Osteoblast (primary cell): Measurements from ENCODE around the gene EGFR. TPM values are rescaled to one million over a fixed set of nuclear protein-coding genes. Genes with fewer than 3 reads are reported as not detected.

Experiments
- DNase-seq: peaks from one replicate; pipeline ENCODE4 v3.0.0; 2011; ENCODE audit warnings: low spot score, mixed read lengths; ENCODE audit not compliant: insufficient read length; ENCODE audit errors: missing footprints
- H2AFZ ChIP-seq: 2 replicates; pipeline ENCODE4 v1.6.0; 2011; ENCODE audit warnings: mild to moderate bottlenecking, low read length
- H3K27ac ChIP-seq: 2 replicates; pipeline ENCODE4 v1.5.1; 2011; ENCODE audit warnings: mild to moderate bottlenecking, low read depth, low read length, moderate library complexity
- H3K27me3 ChIP-seq: 2 replicates; pipeline ENCODE4 v1.6.0; 2012; ENCODE audit warnings: mild to moderate bottlenecking, control low read depth, inconsistent platforms, low read length, moderate library complexity; ENCODE audit not compliant: insufficient read depth
- H3K36me3 ChIP-seq: 2 replicates; pipeline ENCODE4 v1.5.1; 2011; ENCODE audit warnings: mild to moderate bottlenecking, low read length, control low read depth, moderate library complexity; ENCODE audit not compliant: insufficient read depth
- H3K4me1 ChIP-seq: 2 replicates; pipeline ENCODE4 v1.5.1; 2011; ENCODE audit warnings: mild to moderate bottlenecking, low read length, control low read depth, moderate library complexity; ENCODE audit not compliant: insufficient read depth
- H3K4me2 ChIP-seq: 2 replicates; pipeline ENCODE4 v1.6.0; 2011; ENCODE audit warnings: mild to moderate bottlenecking, low read length; ENCODE audit not compliant: insufficient read depth
- H3K4me3 ChIP-seq: fragments of 200-600 bp; sonication (generic); 3 replicates; pipeline ENCODE4 v1.5.1; 2012; ENCODE audit warnings: mild to moderate bottlenecking, low read length, inconsistent platforms; ENCODE audit not compliant: insufficient read depth
- H3K79me2 ChIP-seq: 2 replicates; pipeline ENCODE4 v1.6.0; 2012; ENCODE audit warnings: mild to moderate bottlenecking, low read length, control low read depth, inconsistent platforms; ENCODE audit not compliant: insufficient read depth
- H3K9me3 ChIP-seq: 2 replicates; pipeline ENCODE4 v1.5.1; 2011; ENCODE audit warnings: low read depth, low read length, control low read depth
- H4K20me1 ChIP-seq: 2 replicates; pipeline ENCODE4 v1.6.0; 2012; ENCODE audit warnings: mild to moderate bottlenecking, low read length, control low read depth; ENCODE audit not compliant: insufficient read depth
- total RNA-seq: library from RNA; depleted of rRNA; stranded (reverse); fragments of >200 nt; gene quantifications from 2 replicates; pipeline ENCODE4 v1.2.3, GENCODE V29; 2012
- TF ChIP-seq, protein P1 (sequence below): IDR thresholded peaks from 2 replicates; pipeline ENCODE4 v1.5.1; 2011; ENCODE audit warnings: mild to moderate bottlenecking, low read depth, low read length, moderate library complexity; ENCODE audit errors: extremely low read depth

The EGFR gene
- total RNA-seq, 1 donor, result 104 TPM

GRCh38 chr7:55147101-55147500 is 128.3 kb downstream of the EGFR start:
- H2AFZ ChIP-seq, result no peak overlapping the region
- no peak overlapping the region for H3K4me3 ChIP-seq
- peaks cover 82% of the 10 kb centered on the region for H3K36me3 ChIP-seq
- peaks cover 14% of the 10 kb centered on the region for H3K79me2 ChIP-seq
- H3K27ac ChIP-seq, result no peak overlapping the region
- DNase-seq, result no peak
- peaks cover 5% of the 10 kb centered on the region for H3K4me1 ChIP-seq
- TF ChIP-seq, protein P1, sequence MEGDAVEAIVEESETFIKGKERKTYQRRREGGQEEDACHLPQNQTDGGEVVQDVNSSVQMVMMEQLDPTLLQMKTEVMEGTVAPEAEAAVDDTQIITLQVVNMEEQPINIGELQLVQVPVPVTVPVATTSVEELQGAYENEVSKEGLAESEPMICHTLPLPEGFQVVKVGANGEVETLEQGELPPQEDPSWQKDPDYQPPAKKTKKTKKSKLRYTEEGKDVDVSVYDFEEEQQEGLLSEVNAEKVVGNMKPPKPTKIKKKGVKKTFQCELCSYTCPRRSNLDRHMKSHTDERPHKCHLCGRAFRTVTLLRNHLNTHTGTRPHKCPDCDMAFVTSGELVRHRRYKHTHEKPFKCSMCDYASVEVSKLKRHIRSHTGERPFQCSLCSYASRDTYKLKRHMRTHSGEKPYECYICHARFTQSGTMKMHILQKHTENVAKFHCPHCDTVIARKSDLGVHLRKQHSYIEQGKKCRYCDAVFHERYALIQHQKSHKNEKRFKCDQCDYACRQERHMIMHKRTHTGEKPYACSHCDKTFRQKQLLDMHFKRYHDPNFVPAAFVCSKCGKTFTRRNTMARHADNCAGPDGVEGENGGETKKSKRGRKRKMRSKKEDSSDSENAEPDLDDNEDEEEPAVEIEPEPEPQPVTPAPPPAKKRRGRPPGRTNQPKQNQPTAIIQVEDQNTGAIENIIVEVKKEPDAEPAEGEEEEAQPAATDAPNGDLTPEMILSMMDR, result no peak
- H4K20me1 ChIP-seq, result no peaks in the 10 kb centered on the region
- H3K9me3 ChIP-seq, result no peaks in the 10 kb centered on the region
- H3K4me2 ChIP-seq, result no peak overlapping the region
- no peaks in the 10 kb centered on the region for H3K27me3 ChIP-seq

DNA sequence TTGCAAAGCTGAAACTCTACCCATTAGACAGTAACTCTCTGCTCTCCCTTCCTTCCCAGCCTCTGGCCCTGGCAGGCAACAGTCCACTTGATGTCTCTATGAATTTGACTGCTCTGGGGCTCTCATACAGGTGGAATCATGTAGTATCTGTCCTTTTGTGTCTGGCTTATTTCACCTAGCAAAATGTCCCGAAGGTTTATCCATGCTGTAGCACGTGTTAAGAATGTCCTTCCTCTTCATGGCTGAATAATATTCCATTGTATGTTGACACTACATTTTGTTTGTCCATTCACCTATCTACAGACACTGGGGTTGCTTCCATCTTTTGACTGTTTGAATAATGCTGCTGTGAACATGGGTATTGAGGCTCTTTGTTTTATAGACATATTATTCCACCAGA is 128.9 kb downstream of the EGFR start:
- H2AFZ ChIP-seq, result no peak overlapping the region
- no peak overlapping the region for H3K27ac ChIP-seq
- no peak overlapping the region for H3K4me3 ChIP-seq
- H3K36me3 ChIP-seq, result peaks cover 81% of the 10 kb centered on the region
- peaks cover 5% of the 10 kb centered on the region for H3K4me1 ChIP-seq
- no peak for DNase-seq
- no peaks in the 10 kb centered on the region for H4K20me1 ChIP-seq
- H3K4me2 ChIP-seq, result no peak overlapping the region
- TF ChIP-seq, protein P1, result no peak
- no peaks in the 10 kb centered on the region for H3K27me3 ChIP-seq
- no peaks in the 10 kb centered on the region for H3K9me3 ChIP-seq
- peaks cover 9% of the 10 kb centered on the region for H3K79me2 ChIP-seq

- H3K79me2 ChIP-seq, result peaks cover 5% of the 10 kb centered on the region
- H3K4me3 ChIP-seq, result no peak overlapping the region
- H3K4me1 ChIP-seq, result peaks cover 5% of the 10 kb centered on the region
- peak overlapping the region; percentile 38 for H3K27ac ChIP-seq
- no peaks in the 10 kb centered on the region for H3K9me3 ChIP-seq
- no peak overlapping the region for H2AFZ ChIP-seq
- TF ChIP-seq, protein P1, result no peak
- H3K36me3 ChIP-seq, result peaks cover 81% of the 10 kb centered on the region
- H3K4me2 ChIP-seq, result no peak overlapping the region
- no peaks in the 10 kb centered on the region for H4K20me1 ChIP-seq
- DNase-seq, result no peak
- no peaks in the 10 kb centered on the region for H3K27me3 ChIP-seq
These were observed 129.8 kb downstream of the EGFR start for GRCh38 chr7:55148571-55148970.

DNA sequence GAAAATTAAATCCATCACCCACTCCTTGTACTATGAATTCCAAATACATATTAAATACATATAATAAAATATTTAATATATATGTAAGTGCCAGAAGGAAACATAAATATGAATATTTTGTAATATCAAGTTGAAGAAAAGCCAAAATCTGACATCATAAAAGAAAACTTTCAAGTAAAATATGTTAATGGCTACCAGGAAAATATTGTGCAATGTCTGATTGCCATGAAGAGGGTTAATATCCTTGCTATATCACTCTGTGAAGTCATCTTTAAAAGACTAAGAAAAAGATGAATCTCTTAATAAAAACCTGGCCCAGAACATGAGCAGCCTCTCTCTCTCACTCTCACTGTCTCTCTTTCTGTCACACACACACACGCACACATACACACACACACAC is 130.2 kb downstream of the EGFR start:
- TF ChIP-seq, protein P1, result no peak
- Histone ChIP-seq H3K36me3 (peaks cover 81% of the 10 kb centered on the region), H3K4me3 (no peak overlapping the region), H3K4me2 (no peak overlapping the region), H2AFZ (no peak overlapping the region), H3K27me3 (no peaks in the 10 kb centered on the region), H3K27ac (peak overlapping the region; percentile 44), H3K79me2 (peaks cover 6% of the 10 kb centered on the region), H3K9me3 (no peaks in the 10 kb centered on the region), H3K4me1 (peaks cover 5% of the 10 kb centered on the region), H4K20me1 (no peaks in the 10 kb centered on the region)
- no peak for DNase-seq
